HEK293T (cell line): Measurements from ENCODE around the gene TXNRD1.

Source experiments
- ARNT ChIP-seq: fragments of 450-650 bp; IDR thresholded peaks from 2 replicates; pipeline ENCODE4 v1.6.1; 2017; ENCODE audit warnings: mild to moderate bottlenecking
- BHLHE40 ChIP-seq: fragments of 450-650 bp; IDR thresholded peaks from 2 replicates; pipeline ENCODE4 v1.6.1; 2016; ENCODE audit warnings: mild to moderate bottlenecking, moderate library complexity, borderline replicate concordance
- FOXK2 ChIP-seq: fragments of 450-650 bp; IDR thresholded peaks from 2 replicates; pipeline ENCODE4 v1.6.1; 2016; ENCODE audit warnings: mild to moderate bottlenecking
- FOXM1 ChIP-seq: fragments of 450-650 bp; IDR thresholded peaks from 2 replicates; pipeline ENCODE4 v1.6.1; 2017; ENCODE audit warnings: mild to moderate bottlenecking, borderline replicate concordance
- HDGF ChIP-seq: fragments of 450-650 bp; IDR thresholded peaks from 2 replicates; pipeline ENCODE4 v1.6.1; 2017; ENCODE audit warnings: antibody characterized with exemption, borderline replicate concordance
- SP1 ChIP-seq: fragments of 450-650 bp; IDR thresholded peaks from 2 replicates; pipeline ENCODE4 v1.6.1; 2017
- SUZ12 ChIP-seq: fragments of 450-650 bp; IDR thresholded peaks from 2 replicates; pipeline ENCODE4 v1.6.1; 2016; ENCODE audit warnings: mild to moderate bottlenecking
- ZNF384 ChIP-seq: fragments of 450-650 bp; IDR thresholded peaks from 2 replicates; pipeline ENCODE4 v1.6.1; 2016
- TF ChIP-seq, protein P1 (sequence below): fragments of 450-650 bp; IDR thresholded peaks from 2 replicates; pipeline ENCODE4 v1.6.1; 2016

DNA sequence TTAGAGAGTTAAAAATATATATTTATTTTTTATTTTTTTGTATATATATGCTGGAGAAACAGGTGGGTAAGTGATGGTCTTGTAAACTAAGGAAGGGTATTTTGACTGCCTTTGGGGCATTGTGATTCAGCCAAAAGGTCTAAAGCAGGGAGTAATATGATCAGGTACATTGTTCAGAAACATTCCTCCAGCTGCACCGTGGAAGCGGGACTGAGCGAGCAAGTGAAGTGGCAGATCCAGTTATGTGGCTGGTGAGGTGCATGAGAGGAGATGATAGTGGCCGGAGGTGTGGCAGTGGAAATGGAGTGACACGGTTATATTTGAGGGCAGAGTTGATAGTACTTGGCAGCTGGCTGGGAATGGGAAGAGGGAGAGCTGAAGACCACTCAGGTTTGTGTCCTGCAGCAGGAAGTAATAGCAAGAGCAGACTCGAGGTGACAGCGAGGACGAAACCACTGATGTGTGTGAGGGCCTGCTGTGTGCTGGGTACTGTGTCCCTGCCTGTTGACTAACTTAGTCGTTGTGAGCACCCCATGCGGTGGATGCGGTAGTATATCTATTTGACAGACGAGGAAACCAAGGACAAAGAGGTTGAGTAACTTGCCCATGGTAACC, 127.2 kb downstream of the TXNRD1 start:
- no peak for TF ChIP-seq FOXM1
- no peak for TF ChIP-seq ARNT
- no peak for TF ChIP-seq HDGF
- no peak for TF ChIP-seq ZNF384
- TF ChIP-seq SUZ12: no peak
- TF ChIP-seq BHLHE40: no peak
- TF ChIP-seq, protein P1, sequence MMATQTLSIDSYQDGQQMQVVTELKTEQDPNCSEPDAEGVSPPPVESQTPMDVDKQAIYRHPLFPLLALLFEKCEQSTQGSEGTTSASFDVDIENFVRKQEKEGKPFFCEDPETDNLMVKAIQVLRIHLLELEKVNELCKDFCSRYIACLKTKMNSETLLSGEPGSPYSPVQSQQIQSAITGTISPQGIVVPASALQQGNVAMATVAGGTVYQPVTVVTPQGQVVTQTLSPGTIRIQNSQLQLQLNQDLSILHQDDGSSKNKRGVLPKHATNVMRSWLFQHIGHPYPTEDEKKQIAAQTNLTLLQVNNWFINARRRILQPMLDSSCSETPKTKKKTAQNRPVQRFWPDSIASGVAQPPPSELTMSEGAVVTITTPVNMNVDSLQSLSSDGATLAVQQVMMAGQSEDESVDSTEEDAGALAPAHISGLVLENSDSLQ: no peak
- TF ChIP-seq SP1: no peak
- no peak for TF ChIP-seq FOXK2
